ENCODE results near the gene LRRC34.

DNA sequence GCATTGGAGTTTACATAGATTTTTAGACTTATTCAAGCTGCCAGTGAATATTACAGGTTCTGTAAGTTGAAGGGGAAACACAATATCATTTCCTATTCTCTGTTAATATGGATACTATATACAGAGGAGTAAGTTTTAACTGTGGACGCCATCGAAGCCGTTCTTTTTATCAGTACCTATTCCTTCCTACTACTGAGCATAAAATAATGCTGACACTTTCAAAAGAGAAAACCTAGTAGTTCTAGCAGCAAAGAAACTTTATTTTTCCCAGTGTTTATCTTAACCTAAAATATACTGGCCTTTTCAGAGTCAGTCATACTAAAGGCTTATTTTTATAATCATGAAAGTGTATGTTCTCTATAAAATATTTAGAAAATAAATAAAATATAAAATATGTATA lies 42.8 kb upstream of the LRRC34 start:
- TF ChIP-seq TCF12 (IDR thresholded peaks at IDR 0.05; ENCODE audit: low read depth) (no peak), YY1 (IDR thresholded peaks at IDR 0.05; ENCODE audit: low read depth) (no peak), REST (IDR thresholded peaks at IDR 0.05; ENCODE audit: low read depth) (no peak), TAF1 (IDR thresholded peaks at IDR 0.05; ENCODE audit: low read depth) (no peak), EP300 (IDR thresholded peaks at IDR 0.05; ENCODE audit: borderline replicate concordance) (no peak), TEAD4 (IDR thresholded peaks at IDR 0.05) (no peak), EGR1 (IDR thresholded peaks at IDR 0.05) (no peak), RAD21 (IDR thresholded peaks at IDR 0.05; ENCODE audit: low read depth) (no peak), FOXM1 (IDR thresholded peaks at IDR 0.05; ENCODE audit: borderline replicate concordance, low read depth) (no peak), CEBPB (IDR thresholded peaks at IDR 0.05) (no peak), CREB1 (IDR thresholded peaks at IDR 0.05; ENCODE audit: low read depth) (no peak)
- TF ChIP-seq, protein P1, sequence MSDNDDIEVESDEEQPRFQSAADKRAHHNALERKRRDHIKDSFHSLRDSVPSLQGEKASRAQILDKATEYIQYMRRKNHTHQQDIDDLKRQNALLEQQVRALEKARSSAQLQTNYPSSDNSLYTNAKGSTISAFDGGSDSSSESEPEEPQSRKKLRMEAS (IDR thresholded peaks at IDR 0.05), result no peak

Measured in Ishikawa (cell line).